ENCODE measurements around the gene FERMT3.

FERMT3 gene

GRCh38 chr11:64244107-64244506, 37.6 kb downstream of the FERMT3 start:
- H3K27me3 ChIP-seq (ENCODE audit: control insufficient read depth, low read length): no peaks in the 10 kb centered on the region
- no peaks in the 10 kb centered on the region for H3K9me2 ChIP-seq (replicated peaks; ENCODE audit: control insufficient read depth, low read length)
- H4K20me1 ChIP-seq (ENCODE audit: control insufficient read depth, insufficient read depth, low read depth, low read length): no peaks in the 10 kb centered on the region
- no peak overlapping the region for H3K4me3 ChIP-seq (ENCODE audit: low read length)
- H3K4me2 ChIP-seq (ENCODE audit: low read length): no peak overlapping the region
- H3K4me1 ChIP-seq (ENCODE audit: control insufficient read depth, low read length): peaks cover 60% of the 10 kb centered on the region
- TF ChIP-seq CTCF (IDR thresholded peaks at IDR 0.05; ENCODE audit: low read depth, low read length, poor library complexity, severe bottlenecking) (no peak), EZH2phosphoT487 (IDR thresholded peaks at IDR 0.05; ENCODE audit: borderline replicate concordance, low read length) (no peak)
- H3K9me3 ChIP-seq (ENCODE audit: control insufficient read depth, insufficient read depth, low read length): no peaks in the 10 kb centered on the region
- peak overlapping the region; percentile 10; the same call in 1 of the 2 replicates for H3K27ac ChIP-seq (ENCODE audit: low read depth, low read length)
- H3F3A ChIP-seq (ENCODE audit: control insufficient read depth, insufficient read depth): peaks cover 41% of the 10 kb centered on the region
- H3K36me3 ChIP-seq (ENCODE audit: control insufficient read depth, low read length): peaks cover 54% of the 10 kb centered on the region
- H3K79me2 ChIP-seq (ENCODE audit: control insufficient read depth, low read length): peaks cover 48% of the 10 kb centered on the region

- H3K27ac ChIP-seq (ENCODE audit: low read depth, low read length): peak overlapping the region; percentile 85
- H3K4me1 ChIP-seq (ENCODE audit: control insufficient read depth, low read length): peaks cover 57% of the 10 kb centered on the region
- H3K4me3 ChIP-seq (ENCODE audit: low read length): peak overlapping the region; percentile 97
Measured at GRCh38 chr11:64244966-64245365, 38.4 kb downstream of the FERMT3 start.

GRCh38 chr11:64245401-64245796, 38.9 kb downstream of the FERMT3 start:
- peaks cover 47% of the 10 kb centered on the region for H3K36me3 ChIP-seq (ENCODE audit: control insufficient read depth, low read length)
- H3K27me3 ChIP-seq (ENCODE audit: control insufficient read depth, low read length): no peaks in the 10 kb centered on the region
- TF ChIP-seq EZH2phosphoT487 (IDR thresholded peaks at IDR 0.05; ENCODE audit: borderline replicate concordance, low read length): no peak
- no peak for TF ChIP-seq CTCF (IDR thresholded peaks at IDR 0.05; ENCODE audit: low read depth, low read length, poor library complexity, severe bottlenecking)
- peaks cover 48% of the 10 kb centered on the region for H3K79me2 ChIP-seq (ENCODE audit: control insufficient read depth, low read length)
- H3K4me1 ChIP-seq (ENCODE audit: control insufficient read depth, low read length): peaks cover 54% of the 10 kb centered on the region
- H3K27ac ChIP-seq (ENCODE audit: low read depth, low read length): peak overlapping the region; percentile 85
- H3F3A ChIP-seq (ENCODE audit: control insufficient read depth, insufficient read depth): peaks cover 29% of the 10 kb centered on the region
- peak overlapping the region; percentile 89 for H3K4me2 ChIP-seq (ENCODE audit: low read length)
- no peaks in the 10 kb centered on the region for H3K9me2 ChIP-seq (replicated peaks; ENCODE audit: control insufficient read depth, low read length)
- no peaks in the 10 kb centered on the region for H4K20me1 ChIP-seq (ENCODE audit: control insufficient read depth, insufficient read depth, low read depth, low read length)
- peak overlapping the region; percentile 97 for H3K4me3 ChIP-seq (ENCODE audit: low read length)
- H3K9me3 ChIP-seq (ENCODE audit: control insufficient read depth, insufficient read depth, low read length): no peaks in the 10 kb centered on the region

More at GRCh38 chr11:64244966-64245365, 38.4 kb downstream of the FERMT3 start:
- Histone ChIP-seq H3K4me2 (ENCODE audit: low read length) (peak overlapping the region; percentile 89), H3K27me3 (ENCODE audit: control insufficient read depth, low read length) (no peaks in the 10 kb centered on the region), H3K79me2 (ENCODE audit: control insufficient read depth, low read length) (peaks cover 48% of the 10 kb centered on the region), H3K9me3 (ENCODE audit: control insufficient read depth, insufficient read depth, low read length) (no peaks in the 10 kb centered on the region), H3K36me3 (ENCODE audit: control insufficient read depth, low read length) (peaks cover 50% of the 10 kb centered on the region), H3K9me2 (replicated peaks; ENCODE audit: control insufficient read depth, low read length) (no peaks in the 10 kb centered on the region), H4K20me1 (ENCODE audit: control insufficient read depth, insufficient read depth, low read depth, low read length) (no peaks in the 10 kb centered on the region), H3F3A (ENCODE audit: control insufficient read depth, insufficient read depth) (peaks cover 34% of the 10 kb centered on the region)
- TF ChIP-seq CTCF (IDR thresholded peaks at IDR 0.05; ENCODE audit: low read depth, low read length, poor library complexity, severe bottlenecking): no peak
- no peak for TF ChIP-seq EZH2phosphoT487 (IDR thresholded peaks at IDR 0.05; ENCODE audit: borderline replicate concordance, low read length)
